Gastroesophageal sphincter (tissue), 3 donors: ENCODE data around the gene ACHE.
"Not testable (repeated sequence)": the region's sequence is repeated elsewhere in the genome, so short reads cannot be mapped to it uniquely, and the experiment has no call there.

ENCODE experiments used
- CTCF ChIP-seq, 4 experiments: fragments of 200-600 bp in 2 of 4; fragments of 450-650 bp in 2 of 4; sonication (generic) in 1 of 4; IDR thresholded peaks; one replicate each; pipeline ENCODE4 v1.5.1; 2017 to 2019; ENCODE audit warnings: antibody characterized with exemption in 4 of 4, mild to moderate bottlenecking in 2 of 4, moderate library complexity in 2 of 4
- EP300 ChIP-seq: sonication (generic); formaldehyde crosslinking; IDR thresholded peaks from one replicate; pipeline ENCODE4 v1.6.1; 2017; ENCODE audit warnings: antibody characterized with exemption, mild to moderate bottlenecking
- POLR2A ChIP-seq, 2 donors: fragments of 450-650 bp; IDR thresholded peaks; one replicate each; pipeline ENCODE4 v1.6.1; 2017; ENCODE audit warnings: antibody characterized with exemption in 2 of 2, mild to moderate bottlenecking in 2 of 2, moderate library complexity in 1 of 2
- POLR2AphosphoS5 ChIP-seq: sonication (generic); formaldehyde crosslinking; IDR thresholded peaks from one replicate; pipeline ENCODE4 v1.6.1; 2017; ENCODE audit warnings: antibody characterized with exemption

DNA sequence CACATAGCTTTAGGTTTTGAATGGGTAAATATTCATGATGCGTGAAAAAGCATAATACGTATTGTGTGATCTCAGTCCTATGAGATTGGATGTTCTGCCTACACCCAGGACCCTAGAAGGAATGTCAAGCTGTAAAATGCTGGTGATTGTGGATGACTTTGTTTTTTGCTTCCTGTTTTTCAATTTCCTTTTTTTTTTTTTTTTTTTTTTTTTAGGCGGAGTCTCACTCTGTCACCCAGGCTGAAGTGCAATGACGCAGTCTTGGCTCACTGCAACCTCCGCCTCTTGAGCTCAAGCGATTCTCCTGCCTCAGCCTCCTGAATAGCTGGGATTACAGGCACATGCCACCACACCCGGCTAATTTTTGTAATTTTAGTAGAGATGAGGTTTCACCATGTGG is 14.8 kb upstream of the ACHE start:
- TF ChIP-seq POLR2A (IDR thresholded peaks at IDR 0.05); CTCF (IDR thresholded peaks at IDR 0.05); EP300; POLR2AphosphoS5: not testable (repeated sequence)
